ENCODE results near the gene PRKAG1.

PRKAG1 gene

DNA sequence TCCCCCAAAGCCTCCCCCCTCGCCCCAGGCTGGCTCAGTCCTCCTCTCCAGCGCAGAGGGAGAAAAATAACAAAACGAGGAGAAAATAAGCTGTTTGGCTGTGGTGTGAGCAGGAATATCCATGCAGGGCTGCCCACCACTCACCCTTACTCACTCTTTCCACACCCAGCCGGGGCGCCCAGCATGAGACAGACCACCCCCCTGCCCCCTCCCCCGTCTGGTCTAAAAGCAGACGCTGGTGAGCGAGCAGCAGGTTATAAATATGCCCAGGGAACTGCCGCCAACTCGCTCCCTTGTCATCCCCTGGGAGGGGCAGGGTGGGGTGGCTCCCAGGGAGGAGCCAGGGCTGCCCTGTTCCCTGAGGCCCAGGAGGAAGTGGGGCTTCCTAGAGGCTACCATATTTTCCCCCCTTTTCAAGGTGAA, 33.1 kb downstream of the PRKAG1 start:
- TF ChIP-seq CTCF (IDR thresholded peaks at IDR 0.05; ENCODE audit: low read depth, low read length, missing control alignments), result no peak
- no peak for DNase-seq (ENCODE audit: low read depth)
- H3K4me3 ChIP-seq (ENCODE audit: low read depth, low read length), result no peak overlapping the region

DNA sequence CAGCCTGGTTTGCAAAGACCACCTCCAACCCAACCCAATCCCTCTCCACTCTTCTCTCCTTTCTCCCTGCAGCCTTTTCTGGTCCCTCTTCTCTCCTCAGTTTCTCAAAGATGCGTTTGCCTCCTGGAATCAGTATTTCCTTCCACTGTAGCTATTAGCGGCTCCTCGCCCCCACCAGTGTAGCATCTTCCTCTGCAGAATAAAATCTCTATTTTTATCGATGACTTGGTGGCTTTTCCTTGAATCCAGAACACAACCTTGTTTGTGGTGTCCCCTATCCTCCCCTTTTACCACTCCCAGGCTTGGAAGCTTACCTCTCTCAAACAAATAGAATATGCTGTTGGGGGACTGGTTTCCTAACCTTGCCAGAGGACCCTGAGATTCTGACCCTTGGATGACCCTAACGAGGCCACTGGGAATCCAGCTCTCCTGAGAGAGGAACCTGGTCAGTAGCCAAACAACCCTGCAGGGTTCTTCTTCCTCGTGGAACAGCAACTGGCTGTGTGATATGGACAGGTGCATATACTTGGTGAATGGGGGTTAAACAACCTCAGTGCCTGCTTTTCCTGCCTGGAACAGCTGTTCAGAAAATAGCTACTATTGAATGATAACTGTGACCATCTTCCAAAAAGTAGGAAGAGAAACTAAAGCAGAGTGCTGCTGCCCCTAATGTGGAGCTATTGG, 36.0 kb downstream of the PRKAG1 start:
- no peak for TF ChIP-seq CTCF (IDR thresholded peaks at IDR 0.05; ENCODE audit: low read depth, low read length, missing control alignments)
- no peak overlapping the region for H3K4me3 ChIP-seq (ENCODE audit: low read depth, low read length)
- DNase-seq (ENCODE audit: low read depth), result no peak

- no peak for TF ChIP-seq CTCF (IDR thresholded peaks at IDR 0.05; ENCODE audit: low read depth, low read length, missing control alignments)
- no peak for DNase-seq (ENCODE audit: low read depth)
- H3K4me3 ChIP-seq (ENCODE audit: low read depth, low read length), result no peak overlapping the region
Measured at GRCh38 chr12:48981757-48982157, 36.8 kb downstream of the PRKAG1 start.

DNA sequence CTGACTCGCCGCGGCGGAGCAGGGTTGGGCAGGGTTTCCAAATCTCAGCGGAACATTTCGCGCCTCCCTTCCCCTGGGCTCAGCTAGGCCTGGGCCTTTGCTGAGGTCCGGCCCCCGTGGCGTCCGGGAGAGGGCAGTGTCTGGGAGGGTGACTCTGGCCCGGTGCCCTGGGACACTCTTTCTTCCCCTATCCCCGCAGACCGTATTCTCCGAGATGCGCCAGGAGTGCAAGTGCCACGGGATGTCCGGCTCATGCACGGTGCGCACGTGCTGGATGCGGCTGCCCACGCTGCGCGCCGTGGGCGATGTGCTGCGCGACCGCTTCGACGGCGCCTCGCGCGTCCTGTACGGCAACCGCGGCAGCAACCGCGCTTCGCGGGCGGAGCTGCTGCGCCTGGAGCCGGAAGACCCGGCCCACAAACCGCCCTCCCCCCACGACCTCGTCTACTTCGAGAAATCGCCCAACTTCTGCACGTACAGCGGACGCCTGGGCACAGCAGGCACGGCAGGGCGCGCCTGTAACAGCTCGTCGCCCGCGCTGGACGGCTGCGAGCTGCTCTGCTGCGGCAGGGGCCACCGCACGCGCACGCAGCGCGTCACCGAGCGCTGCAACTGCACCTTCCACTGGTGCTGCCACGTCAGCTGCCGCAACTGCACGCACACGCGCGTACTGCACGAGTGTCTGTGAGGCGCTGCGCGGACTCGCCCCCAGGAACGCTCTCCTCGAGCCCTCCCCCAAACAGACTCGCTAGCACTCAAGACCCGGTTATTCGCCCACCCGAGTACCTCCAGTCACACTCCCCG, 37.4 kb downstream of the PRKAG1 start:
- TF ChIP-seq CTCF (IDR thresholded peaks at IDR 0.05; ENCODE audit: low read depth, low read length, missing control alignments), result no peak
- no peak for DNase-seq (ENCODE audit: low read depth)
- no peak overlapping the region; the same call in 1 of the 2 replicates for H3K4me3 ChIP-seq (ENCODE audit: low read depth, low read length)

GRCh38 chr12:48980389-48980952, 38.1 kb downstream of the PRKAG1 start:
- no peak for DNase-seq (ENCODE audit: low read depth)
- peak overlapping the region; percentile 44 for H3K4me3 ChIP-seq (ENCODE audit: low read depth, low read length)
- TF ChIP-seq CTCF (IDR thresholded peaks at IDR 0.05; ENCODE audit: low read depth, low read length, missing control alignments), result no peak

GRCh38 chr12:48979602-48980388, 38.8 kb downstream of the PRKAG1 start:
- TF ChIP-seq CTCF (IDR thresholded peaks at IDR 0.05; ENCODE audit: low read depth, low read length, missing control alignments), result no peak
- DNase-seq (ENCODE audit: low read depth), result no peak
- H3K4me3 ChIP-seq (ENCODE audit: low read depth, low read length), result peak overlapping the region; percentile 44
